K562 (cell line): Measurements from ENCODE around the gene ZNF575. TPM values are rescaled to one million over a fixed set of nuclear protein-coding genes. Genes with fewer than 3 reads are reported as not detected.

Experiments used
- ATF7 ChIP-seq: fragments of 450-650 bp; IDR thresholded peaks from 2 replicates; pipeline ENCODE4 v1.7.1; 2014; ENCODE audit warnings: mild to moderate bottlenecking, moderate library complexity
- CBX5 ChIP-seq: IDR thresholded peaks from 2 replicates; pipeline ENCODE4 v1.6.1; 2014; ENCODE audit warnings: low read depth, borderline replicate concordance
- CEBPG ChIP-seq, 3 experiments: fragments of 200-800 bp in 1 of 3; sonication (Bioruptor generic) in 1 of 3; sonication (generic) in 1 of 3; formaldehyde crosslinking in 1 of 3; IDR thresholded peaks in 2 of 3; conservative IDR thresholded peaks in 1 of 3; 2 replicates each; pipeline versions ENCODE4 v1.6.1 to v1.8.0; 2016 to 2022; ENCODE audit warnings: missing compliant biosample characterization in 2 of 3, missing genetic modification characterization in 2 of 3, mild to moderate bottlenecking in 1 of 3, missing genetic modification reagents in 1 of 3
- CREM ChIP-seq: IDR thresholded peaks from 2 replicates; pipeline ENCODE4 v1.6.1; 2014; ENCODE audit warnings: antibody characterized with exemption, low read depth
- JUND ChIP-seq, 2 experiments: IDR thresholded peaks; 2 replicates in 1 of 2; 3 replicates in 1 of 2; pipeline ENCODE4 v1.6.1; 2011; ENCODE audit warnings: borderline replicate concordance in 2 of 2, low read depth in 2 of 2, low read length in 2 of 2, improper control_type of control experiment in 1 of 2, missing biosample characterization in 1 of 2, missing genetic modification characterization in 1 of 2, missing genetic modification reagents in 1 of 2
- MEIS2 ChIP-seq: fragments of 450-650 bp; IDR thresholded peaks from 2 replicates; pipeline ENCODE4 v1.6.1; 2014; ENCODE audit warnings: mild to moderate bottlenecking; ENCODE audit not compliant: partially characterized antibody
- RCOR1 ChIP-seq, 2 experiments: IDR thresholded peaks; 2 replicates each; pipeline ENCODE4 v1.6.1; 2012; ENCODE audit warnings: low read depth in 2 of 2, low read length in 2 of 2, borderline replicate concordance in 1 of 2, improper control_type of control experiment in 1 of 2
- RFX7 ChIP-seq: fragments of 250-450 bp; sonication (Bioruptor Pico); IDR thresholded peaks from 2 replicates; pipeline ENCODE4 v1.5.1; 2021; ENCODE audit warnings: mild to moderate bottlenecking
- SAP30 ChIP-seq: fragments of 200-600 bp; sonication (generic); IDR thresholded peaks from 2 replicates; pipeline ENCODE4 v1.6.1; 2012; ENCODE audit warnings: borderline replicate concordance, low read depth, mild to moderate bottlenecking, moderate library complexity, low read length, control low read depth, inconsistent platforms; ENCODE audit not compliant: insufficient read depth, poor library complexity, severe bottlenecking
- SP1 ChIP-seq: sonication (generic); formaldehyde crosslinking; IDR thresholded peaks from 2 replicates; pipeline ENCODE4 v1.8.1; 2022; ENCODE audit warnings: mild to moderate bottlenecking, missing genetic modification reagents
- ZBTB1 ChIP-seq: sonication (generic); formaldehyde crosslinking; IDR thresholded peaks from 2 replicates; pipeline ENCODE4 v1.8.1; 2023; ENCODE audit warnings: missing genetic modification reagents, low read depth, mild to moderate bottlenecking, borderline replicate concordance
- ZNF24 ChIP-seq: fragments of 450-650 bp; IDR thresholded peaks from 2 replicates; pipeline ENCODE4 v1.6.1; 2016
- ZNF282 ChIP-seq: sonication (generic); formaldehyde crosslinking; IDR thresholded peaks from 2 replicates; pipeline ENCODE4 v1.8.1; 2023; ENCODE audit warnings: missing genetic modification reagents
- ZNF445 ChIP-seq: fragments of 250-450 bp; sonication (Bioruptor Pico); IDR thresholded peaks from 2 replicates; pipeline ENCODE4 v1.4.0; 2020; ENCODE audit warnings: low read depth, mild to moderate bottlenecking, moderate library complexity
- polyA plus RNA-seq, 8 experiments: library from polyadenylated mRNA; depleted of rRNA in 4 of 8; stranded (reverse) in 5 of 8; unstranded in 3 of 8; fragments of >200 nt; fragmentation: Nextera tagmentation in 2 of 8; fragmentation: Illumina TruSeq in 1 of 8; extraction: Ambion mirVana in 2 of 8; extraction: Trizol in 1 of 8; gene quantifications; 2 replicates each; pipeline versions ENCODE4 v1.2.1 to v1.2.3, GENCODE V29; 2011 to 2014; ENCODE audit warnings: inconsistent platforms in 1 of 8, missing spikeins in 1 of 8
- total RNA-seq, 7 experiments: library from RNA; depleted of rRNA in 6 of 7; stranded (reverse); fragments of >200 nt in 6 of 7; fragmentation: Illumina TruSeq in 2 of 7; extraction: Trizol in 2 of 7; gene quantifications; 2 replicates each; pipeline versions ENCODE4 v1.2.1 to v1.2.3, GENCODE V29; 2011 to 2021; ENCODE audit warnings: low replicate concordance in 1 of 7
- TF ChIP-seq, protein P1 (sequence below): fragments of 450-650 bp; IDR thresholded peaks from 2 replicates; pipeline ENCODE4 v1.6.1; 2016
- TF ChIP-seq, protein P2 (sequence below), 2 experiments: IDR thresholded peaks in 1 of 2; conservative IDR thresholded peaks in 1 of 2; 2 replicates each; pipeline ENCODE4 v1.6.1; 2016; ENCODE audit warnings: low read depth in 2 of 2, mild to moderate bottlenecking in 1 of 2, missing compliant biosample characterization in 1 of 2, missing genetic modification characterization in 1 of 2, moderate library complexity in 1 of 2
- TF ChIP-seq, protein P3 (sequence below): fragments of 450-650 bp; IDR thresholded peaks from 2 replicates; pipeline ENCODE4 v1.6.1; 2016; ENCODE audit warnings: missing biosample characterization, missing genetic modification characterization
- TF ChIP-seq, protein P4 (sequence below): sonication (generic); IDR thresholded peaks from 2 replicates; pipeline ENCODE4 v1.6.1; 2016

ZNF575 gene
- total and polyA plus RNA-seq, 9 of the 15 experiments (the other 6 are each of a cell fraction or from before 2014, with no cell fraction given) = 0.20 to 0.98 (median 0.32) TPM; not detected in 6

DNA sequence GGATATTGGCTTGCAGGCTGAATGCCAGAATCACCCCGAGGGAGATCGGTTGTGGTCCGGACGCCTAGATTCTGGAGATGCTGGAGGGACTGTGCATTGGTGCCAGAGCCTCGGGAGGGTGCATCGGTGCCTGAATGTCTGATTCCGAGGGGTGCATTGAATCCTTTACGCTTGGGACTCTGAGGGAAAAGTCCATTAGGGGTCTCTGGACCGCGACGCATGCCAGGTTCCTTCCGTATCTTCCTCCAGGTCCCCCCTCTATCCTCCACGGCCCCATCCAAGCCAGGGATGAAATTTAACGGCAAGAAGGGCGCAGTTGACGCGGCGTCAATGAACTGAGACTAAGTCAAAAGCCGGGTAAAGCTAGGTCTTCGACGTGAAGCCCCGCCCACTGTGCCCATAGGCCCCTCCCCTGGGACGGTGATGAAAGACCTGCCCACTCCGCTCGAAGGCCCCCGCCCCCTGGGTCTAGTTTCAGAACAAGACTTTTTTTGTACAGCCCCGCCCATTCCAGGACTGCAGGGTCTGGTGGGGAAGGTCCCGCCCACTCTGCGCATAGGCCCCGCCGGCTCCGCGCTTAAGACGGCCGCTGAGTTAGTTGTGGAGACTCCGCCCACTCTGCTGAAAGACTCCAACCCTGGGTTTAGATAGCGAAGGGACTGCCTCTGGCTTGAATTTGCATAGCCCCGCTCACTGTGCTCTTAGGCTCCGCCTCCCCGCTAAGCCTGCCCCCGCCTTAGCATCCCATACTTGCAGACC, 737 bp downstream of the ZNF575 start (continued):
- TF ChIP-seq JUND (IDR thresholded peaks at IDR 0.05; ENCODE audit: borderline replicate concordance, low read depth, low read length) = peak; percentile 46; the same call in 1 of the 2 replicates
- no peak for TF ChIP-seq JUND (tag; IDR thresholded peaks at IDR 0.05; ENCODE audit: borderline replicate concordance, low read depth, low read length)
- TF ChIP-seq ZNF445 (CRISPR knock-in tag) = no peak
- TF ChIP-seq CEBPG (CRISPR knock-in tag; IDR thresholded peaks at IDR 0.05) = peak; percentile 81
- TF ChIP-seq CEBPG (tag; conservative IDR thresholded peaks at IDR 0.05 in 1 of 2, IDR thresholded peaks at IDR 0.05 in 1 of 2) = peak; percentile 76 to 86
- 0 out of 2 replicates have a peak, but pooled peaks have one; percentile 4 for TF ChIP-seq ZNF24
- TF ChIP-seq, protein P1, sequence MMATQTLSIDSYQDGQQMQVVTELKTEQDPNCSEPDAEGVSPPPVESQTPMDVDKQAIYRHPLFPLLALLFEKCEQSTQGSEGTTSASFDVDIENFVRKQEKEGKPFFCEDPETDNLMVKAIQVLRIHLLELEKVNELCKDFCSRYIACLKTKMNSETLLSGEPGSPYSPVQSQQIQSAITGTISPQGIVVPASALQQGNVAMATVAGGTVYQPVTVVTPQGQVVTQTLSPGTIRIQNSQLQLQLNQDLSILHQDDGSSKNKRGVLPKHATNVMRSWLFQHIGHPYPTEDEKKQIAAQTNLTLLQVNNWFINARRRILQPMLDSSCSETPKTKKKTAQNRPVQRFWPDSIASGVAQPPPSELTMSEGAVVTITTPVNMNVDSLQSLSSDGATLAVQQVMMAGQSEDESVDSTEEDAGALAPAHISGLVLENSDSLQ = peak; percentile 71
- peak; percentile 87 for TF ChIP-seq SP1 (CRISPR knock-in tag)
- peak; percentile 66 for TF ChIP-seq ATF7
- no peak for TF ChIP-seq ZNF282 (CRISPR knock-in tag)
- TF ChIP-seq, protein P2, sequence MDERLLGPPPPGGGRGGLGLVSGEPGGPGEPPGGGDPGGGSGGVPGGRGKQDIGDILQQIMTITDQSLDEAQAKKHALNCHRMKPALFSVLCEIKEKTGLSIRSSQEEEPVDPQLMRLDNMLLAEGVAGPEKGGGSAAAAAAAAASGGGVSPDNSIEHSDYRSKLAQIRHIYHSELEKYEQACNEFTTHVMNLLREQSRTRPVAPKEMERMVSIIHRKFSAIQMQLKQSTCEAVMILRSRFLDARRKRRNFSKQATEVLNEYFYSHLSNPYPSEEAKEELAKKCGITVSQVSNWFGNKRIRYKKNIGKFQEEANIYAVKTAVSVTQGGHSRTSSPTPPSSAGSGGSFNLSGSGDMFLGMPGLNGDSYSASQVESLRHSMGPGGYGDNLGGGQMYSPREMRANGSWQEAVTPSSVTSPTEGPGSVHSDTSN (CRISPR knock-in tag; IDR thresholded peaks at IDR 0.05; ENCODE audit: low read depth) = no peak
- TF ChIP-seq, protein P2 (tag; conservative IDR thresholded peaks at IDR 0.05; ENCODE audit: low read depth) = peak; percentile 61
- 0 out of 2 replicates have a peak, but pooled peaks have one; percentile 53 for TF ChIP-seq ZBTB1 (CRISPR knock-in tag)
- TF ChIP-seq, protein P3, sequence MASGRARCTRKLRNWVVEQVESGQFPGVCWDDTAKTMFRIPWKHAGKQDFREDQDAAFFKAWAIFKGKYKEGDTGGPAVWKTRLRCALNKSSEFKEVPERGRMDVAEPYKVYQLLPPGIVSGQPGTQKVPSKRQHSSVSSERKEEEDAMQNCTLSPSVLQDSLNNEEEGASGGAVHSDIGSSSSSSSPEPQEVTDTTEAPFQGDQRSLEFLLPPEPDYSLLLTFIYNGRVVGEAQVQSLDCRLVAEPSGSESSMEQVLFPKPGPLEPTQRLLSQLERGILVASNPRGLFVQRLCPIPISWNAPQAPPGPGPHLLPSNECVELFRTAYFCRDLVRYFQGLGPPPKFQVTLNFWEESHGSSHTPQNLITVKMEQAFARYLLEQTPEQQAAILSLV (tag) = no peak
- no peak for TF ChIP-seq CBX5
- 0 out of 2 replicates have a peak, but pooled peaks have one; percentile 23 for TF ChIP-seq CREM
- no peak for TF ChIP-seq RCOR1 (IDR thresholded peaks at IDR 0.05; ENCODE audit: borderline replicate concordance in 1 of 2, low read depth in 2 of 2, low read length in 2 of 2)
- peak; percentile 84 for TF ChIP-seq MEIS2
- no peak for TF ChIP-seq RFX7
- TF ChIP-seq, protein P4, sequence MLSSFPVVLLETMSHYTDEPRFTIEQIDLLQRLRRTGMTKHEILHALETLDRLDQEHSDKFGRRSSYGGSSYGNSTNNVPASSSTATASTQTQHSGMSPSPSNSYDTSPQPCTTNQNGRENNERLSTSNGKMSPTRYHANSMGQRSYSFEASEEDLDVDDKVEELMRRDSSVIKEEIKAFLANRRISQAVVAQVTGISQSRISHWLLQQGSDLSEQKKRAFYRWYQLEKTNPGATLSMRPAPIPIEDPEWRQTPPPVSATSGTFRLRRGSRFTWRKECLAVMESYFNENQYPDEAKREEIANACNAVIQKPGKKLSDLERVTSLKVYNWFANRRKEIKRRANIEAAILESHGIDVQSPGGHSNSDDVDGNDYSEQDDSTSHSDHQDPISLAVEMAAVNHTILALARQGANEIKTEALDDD = peak; percentile 56; the same call in 1 of the 2 replicates
- no peak for TF ChIP-seq SAP30
